Measurements from ENCODE around the gene SLC2A5. TPM values are rescaled to one million over a fixed set of nuclear protein-coding genes. Genes with fewer than 3 reads are reported as not detected.
A peak's percentile ranks its signal among the peaks of the same experiment; 100 is the strongest.
"Not testable (repeated sequence)": the region's sequence is repeated elsewhere in the genome, so short reads cannot be mapped to it uniquely, and the experiment has no call there.

The SLC2A5 gene
- total RNA-seq, 1 donor from 2014 or later = 3.6 TPM

DNA sequence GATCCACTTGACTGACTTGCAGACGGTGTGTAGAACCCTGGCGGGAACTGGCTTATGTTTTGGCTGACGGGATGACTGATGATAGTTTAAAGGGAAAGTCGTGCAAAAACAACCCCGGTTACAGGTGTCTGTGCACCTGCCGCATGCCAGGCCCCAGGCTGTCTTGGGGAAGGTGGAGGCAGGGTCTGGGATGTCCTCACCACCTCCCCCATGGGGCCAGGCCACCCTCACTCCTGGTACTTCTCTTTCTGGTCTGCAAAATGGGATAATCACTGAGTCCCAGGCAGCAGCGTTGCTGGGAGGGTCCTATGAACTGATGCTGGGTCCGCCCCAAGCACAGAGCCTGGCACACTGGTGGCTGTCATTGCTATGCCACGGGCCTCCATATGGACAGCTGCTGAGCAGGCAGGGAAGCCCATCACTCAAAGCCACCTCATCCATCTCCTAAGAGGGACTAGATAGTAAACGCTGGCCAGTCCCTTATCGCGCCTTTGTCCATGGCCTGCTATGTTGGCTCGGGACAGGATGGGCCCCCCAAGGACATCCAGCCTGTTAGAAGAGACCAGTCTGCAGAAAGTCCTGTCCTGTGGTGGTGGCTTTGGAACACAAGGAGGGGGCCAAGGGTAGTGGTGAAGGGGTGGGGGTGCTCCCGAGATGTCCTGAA lies 28.2 kb downstream of the SLC2A5 start:
- peak; percentile 41 for DNase-seq (ENCODE audit: missing footprints)
- ATAC-seq = no peak
- intact Hi-C loops (cut with DNase I) = no loop called here

GRCh38 chr1:9040659-9041030 lies 28.8 kb downstream of the SLC2A5 start:
- DNase-seq (ENCODE audit: missing footprints) = peak; percentile 64
- ATAC-seq = no peak
- intact Hi-C loops (cut with DNase I) = no loop called here

GRCh38 chr1:9039761-9040658 lies 29.4 kb downstream of the SLC2A5 start:
- no peak for ATAC-seq
- peak; percentile 68 for DNase-seq (ENCODE audit: missing footprints)
- intact Hi-C loops (cut with DNase I) = no loop called here

- peak; percentile 74 for DNase-seq (ENCODE audit: missing footprints)
- ATAC-seq = no peak
- intact Hi-C loops (cut with DNase I) = no loop called here
Measured at GRCh38 chr1:9038881-9039760, 30.3 kb downstream of the SLC2A5 start.

GRCh38 chr1:9038338-9038650 lies 31.1 kb downstream of the SLC2A5 start:
- DNase-seq (ENCODE audit: missing footprints) (peak; percentile 50), ATAC-seq (no peak)
- intact Hi-C loops (cut with DNase I) = no loop called here

GRCh38 chr1:9037476-9038337 lies 31.7 kb downstream of the SLC2A5 start:
- peak; percentile 56 for DNase-seq (ENCODE audit: missing footprints)
- no peak for ATAC-seq
- intact Hi-C loops (cut with DNase I) = no loop called here

DNA sequence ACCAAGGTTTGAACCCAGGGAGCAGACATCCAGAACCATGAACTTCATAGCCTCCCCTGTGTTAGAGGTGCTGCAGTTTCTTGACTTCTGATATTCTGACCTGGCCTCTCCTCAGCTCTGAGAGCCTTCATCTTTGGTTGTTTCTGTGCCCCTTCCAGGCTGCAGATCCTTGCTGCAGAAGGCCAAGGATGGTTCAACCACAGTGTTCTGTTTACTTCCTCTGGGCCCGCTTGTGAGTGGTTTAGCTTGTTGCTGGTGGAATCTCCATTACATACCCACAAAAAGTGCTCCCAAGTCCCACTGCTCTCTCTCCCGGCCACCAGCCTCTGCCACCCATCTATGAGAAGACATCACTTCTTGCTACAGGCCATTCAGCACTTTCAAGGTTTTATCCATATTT lies 34.2 kb downstream of the SLC2A5 start:
- ATAC-seq = no peak
- DNase-seq (ENCODE audit: missing footprints) = peak; percentile 4
- intact Hi-C loops (cut with DNase I) = no loop called here

DNA sequence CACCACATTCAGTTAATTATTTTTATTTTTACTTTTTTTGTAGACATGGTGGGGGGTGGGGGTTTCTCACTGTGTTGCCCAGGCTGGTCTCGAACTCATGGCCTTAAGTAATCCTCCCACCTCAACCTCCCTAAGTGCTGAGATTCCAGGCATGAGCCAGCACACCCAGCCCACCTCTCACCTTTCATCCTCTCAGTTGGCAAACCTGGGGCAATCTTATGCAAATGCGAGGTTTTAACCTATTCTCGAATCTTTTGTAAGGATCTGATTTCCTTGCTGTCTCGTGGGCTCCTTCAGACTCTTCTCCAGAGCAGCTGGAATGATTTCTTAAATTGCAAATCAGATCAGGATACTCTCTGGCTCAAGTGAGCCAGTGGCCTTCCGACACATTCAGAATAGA lies 36.1 kb downstream of the SLC2A5 start:
- intact Hi-C loops (cut with DNase I) = no loop called here
- ATAC-seq = no peak
- no peak for DNase-seq (ENCODE audit: missing footprints)

GRCh38 chr1:9031484-9032259 lies 37.8 kb downstream of the SLC2A5 start:
- ATAC-seq = peak; percentile 89
- intact Hi-C loops (cut with DNase I) = no loop called here
- peak; percentile 72 for DNase-seq (ENCODE audit: missing footprints)

DNA sequence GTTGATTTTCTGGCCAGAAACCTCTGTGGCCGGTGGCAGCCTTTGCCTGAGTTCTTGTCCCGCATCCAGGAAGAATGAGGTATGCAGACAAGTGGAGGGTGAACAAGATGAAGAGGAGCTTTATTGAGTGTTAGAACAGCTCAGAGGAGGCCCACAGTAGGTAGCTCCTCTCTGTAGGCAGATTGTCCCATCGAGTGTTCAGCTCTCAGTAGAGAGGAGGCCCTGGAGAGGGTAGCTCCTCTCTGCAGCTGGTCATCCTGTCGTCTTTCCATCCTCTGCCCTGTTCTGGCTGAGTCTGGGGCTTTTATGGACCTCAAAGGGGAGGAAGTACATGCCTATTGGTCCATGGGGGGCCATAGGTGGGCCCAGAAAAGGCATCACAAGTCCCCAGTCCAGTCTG lies 38.4 kb downstream of the SLC2A5 start:
- peak; percentile 1 for DNase-seq (ENCODE audit: missing footprints)
- intact Hi-C loops (cut with DNase I) = not testable (repeated sequence)
- peak; percentile 3 for ATAC-seq

- no peak for DNase-seq (ENCODE audit: missing footprints)
- no peak for ATAC-seq
- intact Hi-C loops (cut with DNase I) = no loop called here
Measured at GRCh38 chr1:9028921-9029705, 40.3 kb downstream of the SLC2A5 start.

DNA sequence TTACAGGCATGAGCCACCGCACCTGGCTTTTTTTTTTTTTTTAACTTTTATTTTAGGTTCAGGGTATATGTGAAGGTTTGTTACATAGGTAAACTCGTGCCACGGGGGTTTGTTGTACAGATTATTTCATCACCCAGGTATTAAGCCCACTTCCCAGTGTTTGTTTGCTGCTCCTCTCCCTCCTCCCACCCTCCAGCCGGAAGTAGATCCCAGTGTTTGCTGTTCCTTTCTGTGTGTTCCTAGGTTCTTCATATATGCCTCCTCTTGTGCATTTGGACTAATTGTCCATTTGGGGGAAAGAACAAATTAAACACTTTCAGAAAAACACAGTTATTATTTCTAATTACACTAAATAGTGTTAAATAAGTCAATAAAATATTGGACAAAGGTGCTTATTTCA lies 42.1 kb downstream of the SLC2A5 start:
- intact Hi-C loops (cut with DNase I) = no loop called here
- no peak for ATAC-seq
- no peak for DNase-seq (ENCODE audit: missing footprints)

- DNase-seq (ENCODE audit: missing footprints) = no peak
- intact Hi-C loops (cut with DNase I) = no loop called here
- no peak for ATAC-seq
Measured at GRCh38 chr1:9025449-9025848, 44.0 kb downstream of the SLC2A5 start.

DNA sequence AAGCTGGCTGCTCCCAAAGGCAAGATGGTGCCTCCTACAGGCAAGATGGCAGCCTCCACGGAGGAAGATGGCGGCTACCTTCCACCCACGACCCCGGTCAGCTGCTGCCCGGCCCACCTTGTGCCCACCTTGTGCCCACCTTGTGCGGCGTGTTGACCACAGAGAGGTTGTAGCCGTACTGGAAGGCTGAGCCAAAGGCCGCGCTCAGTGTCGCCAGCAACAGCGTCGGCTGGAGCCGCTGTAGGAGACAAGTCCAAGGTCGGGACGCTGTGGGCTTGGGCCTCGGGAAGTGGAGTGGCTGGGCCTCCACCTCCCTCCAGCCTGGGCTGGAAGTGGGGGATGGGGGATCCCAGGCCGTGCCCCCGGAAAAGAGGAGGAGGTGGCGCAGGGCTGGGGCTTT lies 44.6 kb downstream of the SLC2A5 start:
- DNase-seq (ENCODE audit: missing footprints) = peak; percentile 50
- no peak for ATAC-seq
- intact Hi-C loops (cut with DNase I) = no loop called here

- intact Hi-C loops (cut with DNase I) = no loop called here
- no peak for ATAC-seq
- no peak for DNase-seq (ENCODE audit: missing footprints)
Measured at GRCh38 chr1:9022773-9023172, 46.7 kb downstream of the SLC2A5 start.

GRCh38 chr1:9022026-9022738 lies 47.3 kb downstream of the SLC2A5 start:
- ATAC-seq; intact Hi-C loops (cut with DNase I); DNase-seq (ENCODE audit: missing footprints): not testable (repeated sequence)

- no peak for DNase-seq (ENCODE audit: missing footprints)
- intact Hi-C loops (cut with DNase I) = no loop called here
- ATAC-seq = no peak
Measured at GRCh38 chr1:9020305-9020704, 49.1 kb downstream of the SLC2A5 start.

Data from Right ventricle myocardium inferior (tissue), 1 donor.